ENCODE results near the gene AATF.

AATF gene

DNA sequence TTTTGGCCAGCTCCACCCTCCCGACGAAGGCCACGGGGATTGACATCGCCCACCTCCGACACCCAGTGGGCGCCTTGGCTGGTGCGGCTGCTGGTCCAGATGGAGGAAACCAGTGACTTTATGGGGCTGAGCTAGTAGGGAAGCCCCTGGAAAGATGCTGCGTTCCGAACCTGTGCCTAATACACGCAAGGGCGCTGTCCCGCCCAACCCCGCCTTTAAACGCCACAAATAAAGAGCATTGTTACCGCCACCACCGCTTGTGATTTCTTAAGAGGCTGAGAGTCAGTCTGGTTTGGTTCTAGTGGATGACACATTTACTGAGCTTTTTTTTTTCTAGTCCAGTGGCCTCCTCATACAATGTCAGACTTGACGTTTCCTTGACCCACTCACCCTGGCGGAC, 107.9 kb downstream of the AATF start:
- no peak overlapping the region for H2BK5ac ChIP-seq (ENCODE audit: low read length)
- H3K4me3 ChIP-seq (ENCODE audit: low read length): no peak overlapping the region
- no peak overlapping the region for H3K9ac ChIP-seq (ENCODE audit: low read length)
- H4K5ac ChIP-seq (ENCODE audit: low read length): no peak overlapping the region
- no peak overlapping the region for H3K56ac ChIP-seq (ENCODE audit: low read length)
- no peak overlapping the region for H3K4ac ChIP-seq (ENCODE audit: low read depth, low read length)
- DNase-seq: no peak
- no peak overlapping the region for H3K27ac ChIP-seq (ENCODE audit: low read depth, low read length)
- H2BK15ac ChIP-seq (replicated peaks; ENCODE audit: low read depth): no peak overlapping the region
- peaks cover 5% of the 10 kb centered on the region for H3K36me3 ChIP-seq (ENCODE audit: control insufficient read depth, insufficient read depth, low read length)
- WGBS (ENCODE audit: extremely low coverage, insufficient coverage, low lambda C conversion rate): no CpG with 5 or more reads among the region's 18 CpGs
- no peak overlapping the region for H4K8ac ChIP-seq (ENCODE audit: low read depth, low read length)
- H3K27me3 ChIP-seq (ENCODE audit: insufficient read depth, low read length, poor library complexity): no peaks in the 10 kb centered on the region
- H3K23ac ChIP-seq (ENCODE audit: low read length): no peak overlapping the region
- no peaks in the 10 kb centered on the region for H3K79me1 ChIP-seq (ENCODE audit: low read length)
- H3K4me2 ChIP-seq (ENCODE audit: low read length): no peak overlapping the region
- no peaks in the 10 kb centered on the region for H3K4me1 ChIP-seq (ENCODE audit: control insufficient read depth, low read depth, low read length)
- H2BK120ac ChIP-seq (ENCODE audit: low read depth, low read length): no peak overlapping the region
- H3K18ac ChIP-seq (ENCODE audit: low read length): no peak overlapping the region
- no peak overlapping the region for H2AK5ac ChIP-seq (ENCODE audit: low read length)
- H3K79me2 ChIP-seq (ENCODE audit: control insufficient read depth, insufficient read depth, low read length): no peaks in the 10 kb centered on the region

DNA sequence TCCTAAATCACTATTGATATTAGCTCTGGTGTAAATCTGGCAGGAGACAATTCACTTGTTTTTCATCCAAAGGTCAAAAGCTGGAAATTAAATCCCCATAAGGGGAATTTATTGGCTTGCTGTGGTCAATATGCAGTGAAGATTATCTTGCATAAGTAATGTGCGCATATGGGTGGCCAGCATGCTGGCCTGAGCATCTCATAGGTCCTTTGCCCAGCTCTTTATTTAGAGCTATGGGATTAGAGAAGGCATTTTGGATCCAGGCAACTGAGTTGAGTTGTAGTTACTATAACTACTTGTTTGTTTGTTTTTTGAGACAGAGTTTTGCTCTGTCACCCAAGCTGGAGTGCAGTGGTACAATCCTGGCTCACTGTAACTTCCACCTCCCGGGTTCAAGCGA, 110.7 kb downstream of the AATF start:
- Histone ChIP-seq H3K4me2 (ENCODE audit: low read length) (no peak overlapping the region), H3K79me2 (ENCODE audit: control insufficient read depth, insufficient read depth, low read length) (no peaks in the 10 kb centered on the region), H3K79me1 (ENCODE audit: low read length) (no peaks in the 10 kb centered on the region), H3K9ac (ENCODE audit: low read length) (no peak overlapping the region), H2BK5ac (ENCODE audit: low read length) (no peak overlapping the region), H3K4me3 (ENCODE audit: low read length) (no peak overlapping the region), H2BK120ac (ENCODE audit: low read depth, low read length) (no peak overlapping the region), H3K4ac (ENCODE audit: low read depth, low read length) (no peak overlapping the region), H3K27ac (ENCODE audit: low read depth, low read length) (no peak overlapping the region), H3K56ac (ENCODE audit: low read length) (no peak overlapping the region), H3K23ac (ENCODE audit: low read length) (no peak overlapping the region), H3K18ac (ENCODE audit: low read length) (no peak overlapping the region), H2AK5ac (ENCODE audit: low read length) (no peak overlapping the region), H3K36me3 (ENCODE audit: control insufficient read depth, insufficient read depth, low read length) (peaks cover 4% of the 10 kb centered on the region), H4K8ac (ENCODE audit: low read depth, low read length) (no peak overlapping the region), H2BK15ac (replicated peaks; ENCODE audit: low read depth) (no peak overlapping the region), H3K27me3 (ENCODE audit: insufficient read depth, low read length, poor library complexity) (no peaks in the 10 kb centered on the region), H4K5ac (ENCODE audit: low read length) (no peak overlapping the region), H3K4me1 (ENCODE audit: control insufficient read depth, low read depth, low read length) (no peaks in the 10 kb centered on the region)
- no peak for DNase-seq
- WGBS (ENCODE audit: extremely low coverage, insufficient coverage, low lambda C conversion rate): no CpG with 5 or more reads among the region's 3 CpGs

DNA sequence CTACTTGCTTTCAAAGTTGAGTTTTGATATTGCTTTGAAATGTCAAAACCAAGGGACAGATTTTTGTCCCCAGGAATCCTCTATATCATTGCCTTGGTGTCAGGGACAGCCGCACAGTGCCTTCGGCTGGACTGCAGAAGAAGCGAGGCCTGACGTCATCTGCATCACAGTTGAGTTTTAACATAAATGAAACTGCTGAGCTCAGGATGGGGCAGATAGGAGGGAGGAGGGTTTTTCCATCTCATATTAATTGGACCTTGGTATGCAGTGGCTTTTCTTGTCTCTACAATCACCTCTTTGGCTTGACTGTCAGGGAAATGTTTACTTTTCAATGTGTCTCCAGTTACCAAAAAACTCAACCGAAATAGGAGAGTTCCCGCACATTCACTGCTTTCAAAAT, 111.3 kb downstream of the AATF start:
- no peak overlapping the region for H2AK5ac ChIP-seq (ENCODE audit: low read length)
- no peak overlapping the region for H3K4ac ChIP-seq (ENCODE audit: low read depth, low read length)
- DNase-seq: no peak
- no peak overlapping the region for H2BK5ac ChIP-seq (ENCODE audit: low read length)
- no peak overlapping the region for H2BK120ac ChIP-seq (ENCODE audit: low read depth, low read length)
- H3K4me3 ChIP-seq (ENCODE audit: low read length): no peak overlapping the region
- no peak overlapping the region for H3K4me2 ChIP-seq (ENCODE audit: low read length)
- no peaks in the 10 kb centered on the region for H3K79me1 ChIP-seq (ENCODE audit: low read length)
- H2BK15ac ChIP-seq (replicated peaks; ENCODE audit: low read depth): no peak overlapping the region
- H4K8ac ChIP-seq (ENCODE audit: low read depth, low read length): no peak overlapping the region
- H3K23ac ChIP-seq (ENCODE audit: low read length): no peak overlapping the region
- H3K56ac ChIP-seq (ENCODE audit: low read length): no peak overlapping the region
- H3K27me3 ChIP-seq (ENCODE audit: insufficient read depth, low read length, poor library complexity): no peaks in the 10 kb centered on the region
- WGBS (ENCODE audit: extremely low coverage, insufficient coverage, low lambda C conversion rate): no CpG with 5 or more reads among the region's 6 CpGs
- no peak overlapping the region for H3K18ac ChIP-seq (ENCODE audit: low read length)
- H3K4me1 ChIP-seq (ENCODE audit: control insufficient read depth, low read depth, low read length): no peaks in the 10 kb centered on the region
- H3K36me3 ChIP-seq (ENCODE audit: control insufficient read depth, insufficient read depth, low read length): peaks cover 4% of the 10 kb centered on the region
- H3K79me2 ChIP-seq (ENCODE audit: control insufficient read depth, insufficient read depth, low read length): no peaks in the 10 kb centered on the region
- no peak overlapping the region for H4K5ac ChIP-seq (ENCODE audit: low read length)
- no peak overlapping the region for H3K9ac ChIP-seq (ENCODE audit: low read length)
- H3K27ac ChIP-seq (ENCODE audit: low read depth, low read length): no peak overlapping the region

DNA sequence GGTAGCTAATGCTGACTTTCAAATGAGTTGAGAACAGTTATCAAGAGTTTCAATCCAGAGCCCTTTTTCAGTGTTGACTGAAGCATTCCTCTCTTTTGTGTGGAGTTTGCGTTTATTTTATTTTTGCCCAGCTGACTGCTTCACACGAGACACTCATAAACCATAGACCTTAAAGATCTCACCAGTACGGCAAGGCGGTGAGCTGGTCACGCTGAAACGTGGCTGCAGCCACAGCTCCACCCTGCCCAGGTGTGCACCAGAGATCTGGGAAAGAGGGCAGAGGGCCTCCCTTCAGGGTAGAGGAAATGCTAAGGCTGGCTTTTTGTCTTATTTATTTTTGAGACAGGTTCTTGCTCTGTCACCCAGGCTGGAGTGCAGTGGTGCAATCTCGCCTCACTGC, 112.2 kb downstream of the AATF start:
- Histone ChIP-seq H3K9ac (ENCODE audit: low read length) (no peak overlapping the region), H3K4me2 (ENCODE audit: low read length) (no peak overlapping the region), H3K18ac (ENCODE audit: low read length) (no peak overlapping the region), H3K23ac (ENCODE audit: low read length) (no peak overlapping the region), H3K27ac (ENCODE audit: low read depth, low read length) (no peak overlapping the region), H3K79me1 (ENCODE audit: low read length) (no peaks in the 10 kb centered on the region), H3K27me3 (ENCODE audit: insufficient read depth, low read length, poor library complexity) (no peaks in the 10 kb centered on the region), H2BK120ac (ENCODE audit: low read depth, low read length) (no peak overlapping the region), H3K4me3 (ENCODE audit: low read length) (no peak overlapping the region), H3K79me2 (ENCODE audit: control insufficient read depth, insufficient read depth, low read length) (no peaks in the 10 kb centered on the region), H3K4me1 (ENCODE audit: control insufficient read depth, low read depth, low read length) (no peaks in the 10 kb centered on the region), H2BK15ac (replicated peaks; ENCODE audit: low read depth) (no peak overlapping the region), H3K56ac (ENCODE audit: low read length) (no peak overlapping the region), H3K36me3 (ENCODE audit: control insufficient read depth, insufficient read depth, low read length) (peaks cover 4% of the 10 kb centered on the region), H2AK5ac (ENCODE audit: low read length) (no peak overlapping the region), H4K5ac (ENCODE audit: low read length) (no peak overlapping the region), H2BK5ac (ENCODE audit: low read length) (no peak overlapping the region), H4K8ac (ENCODE audit: low read depth, low read length) (no peak overlapping the region), H3K4ac (ENCODE audit: low read depth, low read length) (no peak overlapping the region)
- no peak for DNase-seq
- WGBS (ENCODE audit: extremely low coverage, insufficient coverage, low lambda C conversion rate): no CpG with 5 or more reads among the region's 7 CpGs

DNA sequence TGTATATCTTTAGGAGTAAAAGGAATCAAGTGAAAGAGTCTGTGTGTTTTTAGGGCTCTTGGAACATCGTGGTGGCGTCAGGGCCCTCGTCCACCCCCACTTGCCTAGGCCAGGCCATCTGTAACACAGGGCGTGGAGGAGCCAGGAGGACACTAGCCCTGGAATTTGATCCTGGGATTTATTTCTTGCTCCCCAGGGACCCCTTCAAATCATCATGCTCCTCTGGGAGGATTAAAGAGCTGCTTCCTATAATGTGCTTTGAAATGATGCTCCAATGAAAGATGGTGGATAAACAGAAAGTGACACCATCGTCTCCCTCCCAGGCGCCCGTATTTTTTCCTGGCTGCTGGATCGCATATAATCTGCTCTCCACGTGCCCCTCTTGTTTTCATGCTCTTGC, 113.3 kb downstream of the AATF start:
- H3K36me3 ChIP-seq (ENCODE audit: control insufficient read depth, insufficient read depth, low read length): peaks cover 2% of the 10 kb centered on the region
- H3K27ac ChIP-seq (ENCODE audit: low read depth, low read length): no peak overlapping the region
- no peak overlapping the region for H4K8ac ChIP-seq (ENCODE audit: low read depth, low read length)
- no peak overlapping the region for H2BK5ac ChIP-seq (ENCODE audit: low read length)
- no peak for DNase-seq
- no peak overlapping the region for H3K23ac ChIP-seq (ENCODE audit: low read length)
- no peaks in the 10 kb centered on the region for H3K79me1 ChIP-seq (ENCODE audit: low read length)
- no peak overlapping the region for H3K4me2 ChIP-seq (ENCODE audit: low read length)
- WGBS (ENCODE audit: extremely low coverage, insufficient coverage, low lambda C conversion rate): no CpG with 5 or more reads among the region's 9 CpGs
- no peak overlapping the region for H3K9ac ChIP-seq (ENCODE audit: low read length)
- H3K79me2 ChIP-seq (ENCODE audit: control insufficient read depth, insufficient read depth, low read length): no peaks in the 10 kb centered on the region
- no peak overlapping the region for H2BK15ac ChIP-seq (replicated peaks; ENCODE audit: low read depth)
- H3K18ac ChIP-seq (ENCODE audit: low read length): no peak overlapping the region
- H4K5ac ChIP-seq (ENCODE audit: low read length): no peak overlapping the region
- H2AK5ac ChIP-seq (ENCODE audit: low read length): no peak overlapping the region
- H3K4me3 ChIP-seq (ENCODE audit: low read length): no peak overlapping the region
- no peak overlapping the region for H2BK120ac ChIP-seq (ENCODE audit: low read depth, low read length)
- H3K4me1 ChIP-seq (ENCODE audit: control insufficient read depth, low read depth, low read length): peaks cover 5% of the 10 kb centered on the region
- H3K56ac ChIP-seq (ENCODE audit: low read length): no peak overlapping the region
- no peak overlapping the region for H3K4ac ChIP-seq (ENCODE audit: low read depth, low read length)
- no peaks in the 10 kb centered on the region for H3K27me3 ChIP-seq (ENCODE audit: insufficient read depth, low read length, poor library complexity)

DNA sequence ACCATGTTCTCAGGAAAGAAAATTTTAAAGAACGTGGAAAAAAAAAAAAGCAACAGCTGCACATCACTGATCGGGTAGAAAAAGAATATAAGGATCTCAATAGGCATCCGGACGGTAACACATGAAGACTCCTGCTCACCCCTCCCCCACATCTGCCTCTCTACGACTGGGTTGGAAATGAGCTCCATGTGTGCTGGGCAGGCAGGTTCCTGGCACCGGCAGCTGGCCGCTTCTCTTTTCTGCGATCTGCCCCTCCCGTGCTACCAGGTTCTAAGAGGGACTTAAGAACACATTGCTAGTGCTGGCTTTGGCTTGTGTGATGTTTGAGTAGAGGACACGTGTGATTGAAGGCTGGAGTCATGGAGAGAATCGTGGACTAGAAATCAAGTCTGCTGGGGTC, 115.5 kb downstream of the AATF start:
- no peaks in the 10 kb centered on the region for H3K79me1 ChIP-seq (ENCODE audit: low read length)

More for the DNA sequence above, 115.5 kb downstream of the AATF start:
- H3K4me2 ChIP-seq (ENCODE audit: low read length): no peak overlapping the region
- no peak overlapping the region for H3K4me3 ChIP-seq (ENCODE audit: low read length)
- no peak overlapping the region for H3K23ac ChIP-seq (ENCODE audit: low read length)
- H2AK5ac ChIP-seq (ENCODE audit: low read length): no peak overlapping the region
- no peaks in the 10 kb centered on the region for H3K79me2 ChIP-seq (ENCODE audit: control insufficient read depth, insufficient read depth, low read length)
- no peaks in the 10 kb centered on the region for H3K27me3 ChIP-seq (ENCODE audit: insufficient read depth, low read length, poor library complexity)
- H2BK5ac ChIP-seq (ENCODE audit: low read length): no peak overlapping the region
- H3K56ac ChIP-seq (ENCODE audit: low read length): no peak overlapping the region
- peaks cover 7% of the 10 kb centered on the region for H3K4me1 ChIP-seq (ENCODE audit: control insufficient read depth, low read depth, low read length)
- no CpG with 5 or more reads among the region's 11 CpGs for WGBS (ENCODE audit: extremely low coverage, insufficient coverage, low lambda C conversion rate)
- no peak for DNase-seq
- H4K8ac ChIP-seq (ENCODE audit: low read depth, low read length): no peak overlapping the region
- no peak overlapping the region for H3K9ac ChIP-seq (ENCODE audit: low read length)
- H3K27ac ChIP-seq (ENCODE audit: low read depth, low read length): no peak overlapping the region
- H2BK15ac ChIP-seq (replicated peaks; ENCODE audit: low read depth): no peak overlapping the region
- no peak overlapping the region for H2BK120ac ChIP-seq (ENCODE audit: low read depth, low read length)
- no peak overlapping the region for H4K5ac ChIP-seq (ENCODE audit: low read length)
- no peaks in the 10 kb centered on the region for H3K36me3 ChIP-seq (ENCODE audit: control insufficient read depth, insufficient read depth, low read length)
- H3K18ac ChIP-seq (ENCODE audit: low read length): no peak overlapping the region
- no peak overlapping the region for H3K4ac ChIP-seq (ENCODE audit: low read depth, low read length)

Data from mesendoderm (in vitro differentiated cells).